Endothelial cell of umbilical vein (primary cell): ENCODE data around the gene POLN. TPM values are rescaled to one million over a fixed set of nuclear protein-coding genes. Genes with fewer than 3 reads are reported as not detected.

Experiments
- BruUV-seq: library from RNA; stranded (reverse); fragments of 400-500 nt; replicated peaks from 2 replicates; lab custom pipeline; 2021; lab: Mats Ljungman, UMichigan
- CTCF ChIA-PET: fragments of 300-600, 350-600 bp; sonication (Branson Sonifier 250); formaldehyde crosslinking; loops from one replicate; lab custom pipeline; 2021; ENCODE audit warnings: antibody characterized with exemption, inconsistent platforms; lab: Charles Lee
- POLR2A ChIA-PET: fragments of 300-600, 350-600 bp; sonication (Branson Sonifier 250); formaldehyde crosslinking; loops from one replicate; lab custom pipeline; 2021; ENCODE audit warnings: antibody characterized with exemption, inconsistent platforms; lab: Charles Lee
- DNase-seq: peaks from one replicate; pipeline ENCODE4 v3.0.0-alpha.2; 2011; ENCODE audit warnings: low read depth, low spot score
- FAIRE-seq: peaks from 2 replicates; lab custom pipeline; 2011; peaks lifted over from hg19 to GRCh38; lab: Jason Lieb, UNC
- H2AFZ ChIP-seq: 2 replicates; pipeline ENCODE4 v1.6.0; 2012; ENCODE audit warnings: low read depth, low read length, control low read depth, inconsistent platforms
- H3K27ac ChIP-seq: 2 replicates; pipeline ENCODE4 v1.5.1; 2011; ENCODE audit warnings: low read depth, mild to moderate bottlenecking, control low read depth, low read length, moderate library complexity; ENCODE audit not compliant: insufficient read depth
- H3K27me3 ChIP-seq, 2 experiments: 2 replicates each; pipeline versions ENCODE4 v1.6.0 to v1.6.1; 2011; ENCODE audit warnings: low read length in 2 of 2, mixed read lengths in 1 of 2; ENCODE audit not compliant: control insufficient read depth in 2 of 2, insufficient read depth in 2 of 2
- H3K36me3 ChIP-seq, 2 experiments: 2 replicates in 1 of 2; 3 replicates in 1 of 2; pipeline ENCODE4 v1.5.1; 2011; ENCODE audit warnings: low read length in 2 of 2, mild to moderate bottlenecking in 1 of 2, moderate library complexity in 1 of 2; ENCODE audit not compliant: control insufficient read depth in 2 of 2, insufficient read depth in 2 of 2; ENCODE audit errors: extremely low read depth in 1 of 2
- H3K4me1 ChIP-seq: 3 replicates; pipeline ENCODE4 v1.5.1; 2011; ENCODE audit warnings: mild to moderate bottlenecking, low read length; ENCODE audit not compliant: control insufficient read depth, insufficient read depth; ENCODE audit errors: extremely low read depth
- H3K4me2 ChIP-seq: 2 replicates; pipeline ENCODE4 v1.6.1; 2011; ENCODE audit warnings: low read length, control low read depth, mixed read lengths; ENCODE audit not compliant: insufficient read depth
- H3K4me3 ChIP-seq, 3 experiments: fragments of 200-600 bp in 1 of 3; sonication (generic), shearing (Covaris generic) in 1 of 3; replicated peaks in 1 of 3; 2 replicates each; pipeline ENCODE4 v1.5.1; 2011 to 2016; ENCODE audit warnings: control low read depth in 3 of 3, low read length in 3 of 3, mild to moderate bottlenecking in 2 of 3, inconsistent platforms in 1 of 3, low read depth in 1 of 3, moderate library complexity in 1 of 3; ENCODE audit not compliant: insufficient read depth in 1 of 3
- H3K79me2 ChIP-seq: 2 replicates; pipeline ENCODE4 v1.6.0; 2012; ENCODE audit warnings: low read length, inconsistent platforms; ENCODE audit not compliant: control insufficient read depth, insufficient read depth
- H3K9ac ChIP-seq: replicated peaks from 2 replicates; pipeline ENCODE3; 2011; ENCODE audit warnings: low read length, control low read depth; ENCODE audit not compliant: insufficient read depth; ENCODE audit errors: extremely low read depth
- H3K9me1 ChIP-seq: replicated peaks from 3 replicates; pipeline ENCODE4 v1.6.0; 2011; ENCODE audit warnings: mild to moderate bottlenecking, low read length; ENCODE audit not compliant: control insufficient read depth, insufficient read depth; ENCODE audit errors: extremely low read depth
- H3K9me3 ChIP-seq: replicated peaks from 2 replicates; pipeline ENCODE4 v1.5.1; 2012; ENCODE audit warnings: low read length, inconsistent platforms; ENCODE audit not compliant: control insufficient read depth, insufficient read depth
- H4K20me1 ChIP-seq: replicated peaks from 2 replicates; pipeline ENCODE3; 2011; ENCODE audit warnings: mild to moderate bottlenecking, low read length; ENCODE audit not compliant: control insufficient read depth, insufficient read depth; ENCODE audit errors: extremely low read depth
- FOS ChIP-seq: IDR thresholded peaks from 2 replicates; pipeline ENCODE4 v1.6.1; 2011; ENCODE audit warnings: mild to moderate bottlenecking, low read length, moderate library complexity, borderline replicate concordance; ENCODE audit not compliant: insufficient read depth
- GATA2 ChIP-seq: IDR thresholded peaks from 2 replicates; pipeline ENCODE4 v1.7.0; 2011; ENCODE audit warnings: low read depth, mild to moderate bottlenecking, moderate library complexity, mixed read lengths, low read length; ENCODE audit not compliant: insufficient read length, insufficient read depth
- JUN ChIP-seq: IDR thresholded peaks from 2 replicates; pipeline ENCODE4 v1.6.1; 2011; ENCODE audit warnings: borderline replicate concordance, low read depth; ENCODE audit not compliant: insufficient read length, insufficient read depth
- MYC ChIP-seq: IDR thresholded peaks from one replicate; pipeline ENCODE4 v1.6.1; 2011; ENCODE audit warnings: mild to moderate bottlenecking, low read depth, low read length
- POLR2A ChIP-seq: IDR thresholded peaks from 2 replicates; pipeline ENCODE4 v1.6.1; 2012; ENCODE audit warnings: low read depth, mild to moderate bottlenecking, control low read depth, low read length
- POLR2AphosphoS5 ChIP-seq: IDR thresholded peaks from 2 replicates; pipeline ENCODE4 v1.6.1; 2012; ENCODE audit warnings: low read depth, mild to moderate bottlenecking, control low read depth, low read length, moderate library complexity; ENCODE audit not compliant: insufficient read depth
- dilution Hi-C: fragments of 300-500 bp; cut with MboI; formaldehyde crosslinking; loops from one replicate; pipeline ENCODE4 v1.15.0; 2019; ENCODE audit warnings: low sequenced_read_pairs; ENCODE audit not compliant: extremely low pct_ligation_motif_present
- intact Hi-C: fragments of 100-400 bp; cut with micrococcal nuclease; formaldehyde crosslinking; loops from one replicate; pipeline ENCODE4 v1.10.0; 2022
- polyA plus RNA-seq, 4 experiments: library from polyadenylated mRNA; depleted of rRNA in 3 of 4; stranded (reverse) in 3 of 4; unstranded in 1 of 4; fragments of >200 nt; gene quantifications; 2 replicates each; pipeline versions ENCODE4 v1.2.1 to v1.2.3, GENCODE V29; 2011 to 2012; ENCODE audit warnings: missing spikeins in 1 of 4
- total RNA-seq: library from RNA; stranded (reverse); gene quantifications from 2 replicates; pipeline ENCODE4 v1.2.3, GENCODE V29; 2021
- TF ChIP-seq, protein P1 (sequence below): IDR thresholded peaks from 2 replicates; pipeline ENCODE4 v1.6.1; 2011; ENCODE audit not compliant: insufficient read depth, insufficient read length
- TF ChIP-seq, protein P2 (sequence below), 2 donors: IDR thresholded peaks; 1 replicate in 1 of 2; 2 replicates in 1 of 2; pipeline ENCODE4 v1.5.1; 2011; ENCODE audit warnings: low read length in 2 of 2, mild to moderate bottlenecking in 2 of 2, moderate library complexity in 2 of 2, control low read depth in 1 of 2, inconsistent platforms in 1 of 2, low read depth in 1 of 2; ENCODE audit not compliant: insufficient read depth in 1 of 2; ENCODE audit errors: extremely low read depth in 1 of 2

The POLN gene
- total and polyA plus RNA-seq, 2 donors (not counting 3 experiments of a cell fraction or from before 2014, with no cell fraction given): 1.3 to 4.2 TPM

DNA sequence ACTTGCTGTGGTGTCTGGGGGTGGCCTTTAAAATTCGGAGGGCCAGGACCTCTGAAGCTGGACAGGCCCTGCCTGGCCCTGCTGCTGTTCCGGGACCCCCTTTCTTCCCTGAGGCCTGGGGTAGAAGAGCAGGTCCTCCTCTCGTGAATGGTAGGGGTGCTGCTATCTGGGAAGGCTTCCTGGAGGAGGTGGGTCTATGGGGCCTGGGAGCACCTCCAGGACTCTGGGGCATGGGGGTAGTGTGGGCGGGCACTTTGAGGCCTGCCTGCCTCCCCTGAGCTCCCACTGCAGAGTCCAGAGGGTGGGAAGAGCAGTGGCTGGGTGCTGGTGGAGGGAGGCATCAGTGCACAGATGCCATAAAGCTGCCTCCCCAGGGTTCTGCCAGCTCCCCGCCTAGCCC, 24.9 kb upstream of the POLN start:
- FAIRE-seq (no peak), DNase-seq (no peak)
- no peak overlapping the region for H3K27ac ChIP-seq
- H3K9me1 ChIP-seq: no peaks in the 10 kb centered on the region
- peaks cover 5% of the 10 kb centered on the region for H3K4me1 ChIP-seq
- TF ChIP-seq POLR2AphosphoS5 (no peak), MYC (no peak), JUN (no peak), FOS (no peak), POLR2A (no peak)
- TF ChIP-seq, protein P1, sequence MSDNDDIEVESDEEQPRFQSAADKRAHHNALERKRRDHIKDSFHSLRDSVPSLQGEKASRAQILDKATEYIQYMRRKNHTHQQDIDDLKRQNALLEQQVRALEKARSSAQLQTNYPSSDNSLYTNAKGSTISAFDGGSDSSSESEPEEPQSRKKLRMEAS: no peak
- no peaks in the 10 kb centered on the region for H3K79me2 ChIP-seq
- dilution Hi-C loops (no loop called here), intact Hi-C loops (no loop called here)
- no TSS peak for BruUV-seq
- no peak overlapping the region for H3K9ac ChIP-seq
- CTCF ChIA-PET: no interaction called here
- POLR2A ChIA-PET: no interaction called here
- no peak overlapping the region for H3K4me2 ChIP-seq
- no peaks in the 10 kb centered on the region for H3K9me3 ChIP-seq
- no peaks in the 10 kb centered on the region for H3K36me3 ChIP-seq
- no peaks in the 10 kb centered on the region for H4K20me1 ChIP-seq
- H3K27me3 ChIP-seq: no peaks in the 10 kb centered on the region
- no peak overlapping the region for H2AFZ ChIP-seq
- no peak overlapping the region for H3K4me3 ChIP-seq

DNA sequence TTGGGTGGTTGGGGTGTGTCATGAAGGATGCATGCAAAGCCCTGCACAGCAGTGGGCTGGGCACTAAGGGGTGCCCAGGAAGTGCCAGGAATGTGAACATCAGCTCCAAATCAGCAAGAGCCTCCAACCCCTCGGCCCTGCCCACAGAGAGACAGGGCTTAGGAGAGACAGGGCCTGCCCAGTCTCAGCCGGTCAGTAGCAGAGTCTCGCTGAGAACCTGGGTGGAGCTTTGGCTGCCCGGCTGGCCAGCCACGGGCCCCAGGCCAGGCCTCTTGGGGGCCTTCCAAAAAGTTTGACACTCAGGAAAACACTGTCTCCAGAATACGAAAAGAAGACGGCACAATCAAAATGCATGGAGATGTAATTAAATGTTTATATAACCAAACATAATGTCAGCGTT, 24.3 kb upstream of the POLN start:
- FAIRE-seq: no peak
- Histone ChIP-seq H3K27ac (no peak overlapping the region), H3K4me3 (no peak overlapping the region), H3K36me3 (no peaks in the 10 kb centered on the region), H3K9me3 (no peaks in the 10 kb centered on the region), H3K4me2 (no peak overlapping the region), H3K4me1 (peaks cover 5% of the 10 kb centered on the region), H4K20me1 (no peaks in the 10 kb centered on the region), H2AFZ (no peak overlapping the region), H3K79me2 (no peaks in the 10 kb centered on the region), H3K27me3 (no peaks in the 10 kb centered on the region), H3K9ac (no peak overlapping the region), H3K9me1 (no peaks in the 10 kb centered on the region)
- ChIA-PET POLR2A (no interaction called here), CTCF (interaction anchor here (1.0 kb wide), 1 partner anchor 146 kb away, joined by 3 read pairs; no protein-coding TSS in a partner anchor)
- no peak for TF ChIP-seq FOS
- no peak for TF ChIP-seq POLR2AphosphoS5
- no peak for TF ChIP-seq POLR2A
- no peak for TF ChIP-seq JUN
- TF ChIP-seq, protein P1: no peak
- TF ChIP-seq GATA2: no peak
- TF ChIP-seq, protein P2, sequence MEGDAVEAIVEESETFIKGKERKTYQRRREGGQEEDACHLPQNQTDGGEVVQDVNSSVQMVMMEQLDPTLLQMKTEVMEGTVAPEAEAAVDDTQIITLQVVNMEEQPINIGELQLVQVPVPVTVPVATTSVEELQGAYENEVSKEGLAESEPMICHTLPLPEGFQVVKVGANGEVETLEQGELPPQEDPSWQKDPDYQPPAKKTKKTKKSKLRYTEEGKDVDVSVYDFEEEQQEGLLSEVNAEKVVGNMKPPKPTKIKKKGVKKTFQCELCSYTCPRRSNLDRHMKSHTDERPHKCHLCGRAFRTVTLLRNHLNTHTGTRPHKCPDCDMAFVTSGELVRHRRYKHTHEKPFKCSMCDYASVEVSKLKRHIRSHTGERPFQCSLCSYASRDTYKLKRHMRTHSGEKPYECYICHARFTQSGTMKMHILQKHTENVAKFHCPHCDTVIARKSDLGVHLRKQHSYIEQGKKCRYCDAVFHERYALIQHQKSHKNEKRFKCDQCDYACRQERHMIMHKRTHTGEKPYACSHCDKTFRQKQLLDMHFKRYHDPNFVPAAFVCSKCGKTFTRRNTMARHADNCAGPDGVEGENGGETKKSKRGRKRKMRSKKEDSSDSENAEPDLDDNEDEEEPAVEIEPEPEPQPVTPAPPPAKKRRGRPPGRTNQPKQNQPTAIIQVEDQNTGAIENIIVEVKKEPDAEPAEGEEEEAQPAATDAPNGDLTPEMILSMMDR (IDR thresholded peaks at IDR 0.05; ENCODE audit: extremely low read depth in 1 of 2, insufficient read depth in 1 of 2, low read depth in 1 of 2, low read length in 2 of 2): no peak
- no peak for TF ChIP-seq MYC
- no peak for DNase-seq
- intact Hi-C loops: no loop called here
- dilution Hi-C loops: no loop called here
- no TSS peak for BruUV-seq
